ENCODE measurements around the gene MILR1. TPM values are rescaled to one million over a fixed set of nuclear protein-coding genes. Genes with fewer than 3 reads are reported as not detected.
A peak's percentile ranks its signal among the peaks of the same experiment; 100 is the strongest.

MILR1 gene, protein sequence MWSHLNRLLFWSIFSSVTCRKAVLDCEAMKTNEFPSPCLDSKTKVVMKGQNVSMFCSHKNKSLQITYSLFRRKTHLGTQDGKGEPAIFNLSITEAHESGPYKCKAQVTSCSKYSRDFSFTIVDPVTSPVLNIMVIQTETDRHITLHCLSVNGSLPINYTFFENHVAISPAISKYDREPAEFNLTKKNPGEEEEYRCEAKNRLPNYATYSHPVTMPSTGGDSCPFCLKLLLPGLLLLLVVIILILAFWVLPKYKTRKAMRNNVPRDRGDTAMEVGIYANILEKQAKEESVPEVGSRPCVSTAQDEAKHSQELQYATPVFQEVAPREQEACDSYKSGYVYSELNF
- 0.75 and 1.8 TPM in 2 replicates for polyA plus RNA-seq (2011; rRNA removed)
- polyA minus RNA-seq (2011; rRNA and poly(A)+ RNA removed), result 0.31 and 0.76 TPM in 2 replicates

DNA sequence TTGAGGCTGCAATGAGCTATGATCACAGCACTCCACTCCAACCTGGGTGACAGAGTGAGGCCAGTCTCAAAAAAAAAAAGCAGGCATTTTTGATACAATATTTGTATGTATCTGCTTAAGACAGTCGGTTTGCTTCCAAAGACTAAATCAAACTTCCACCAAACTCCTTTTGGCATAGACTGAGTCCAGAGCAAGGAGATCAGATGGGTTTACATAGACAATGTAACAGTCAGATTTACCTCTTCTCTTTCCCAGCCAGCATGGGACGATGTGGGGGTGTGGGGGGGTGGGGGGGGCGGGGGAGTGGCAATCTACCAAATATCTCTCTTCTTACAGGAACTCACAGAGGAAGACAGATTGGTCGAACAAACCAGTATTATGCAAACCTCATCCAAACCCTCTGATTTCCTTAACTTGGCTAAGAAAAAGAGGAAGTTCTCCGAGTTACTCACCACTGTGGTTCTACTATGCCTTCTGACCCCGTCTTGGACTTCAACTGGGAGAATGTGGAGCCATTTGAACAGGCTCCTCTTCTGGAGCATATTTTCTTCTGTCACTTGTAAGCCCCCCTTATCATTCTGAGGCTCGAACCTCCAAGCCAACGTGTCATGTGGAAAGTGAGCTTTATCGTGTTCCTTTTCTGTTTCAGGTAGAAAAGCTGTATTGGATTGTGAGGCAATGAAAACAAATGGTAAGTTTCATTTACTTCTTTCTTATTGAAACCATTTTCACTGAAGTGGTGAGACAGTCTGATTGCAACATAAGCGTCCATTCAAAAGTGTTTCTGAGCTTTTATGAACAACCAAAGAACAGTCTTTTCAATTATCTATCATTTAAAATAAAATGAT is at the start of gene MILR1:
Gene MILR1 (plus strand): TSS at position 451 of the 848 bp plus-strand sequence. CDS start 54 bp downstream, at position 505.
- DNase-seq (ENCODE audit: low read depth), result peak; percentile 23
- CTCF ChIA-PET, result interaction anchor here (0.6 kb wide), 2 partner anchors 10 to 30 kb away, joined by 3 read pairs; no protein-coding TSS in a partner anchor
- no peak within 1 kb of the TSS for H3K4me3 ChIP-seq (ENCODE audit: low read depth, low read length)
- no peaks in the 10 kb centered on the region for H3K27me3 ChIP-seq (ENCODE audit: control insufficient read depth, insufficient read depth, low read length)
- TF ChIP-seq, protein P1, sequence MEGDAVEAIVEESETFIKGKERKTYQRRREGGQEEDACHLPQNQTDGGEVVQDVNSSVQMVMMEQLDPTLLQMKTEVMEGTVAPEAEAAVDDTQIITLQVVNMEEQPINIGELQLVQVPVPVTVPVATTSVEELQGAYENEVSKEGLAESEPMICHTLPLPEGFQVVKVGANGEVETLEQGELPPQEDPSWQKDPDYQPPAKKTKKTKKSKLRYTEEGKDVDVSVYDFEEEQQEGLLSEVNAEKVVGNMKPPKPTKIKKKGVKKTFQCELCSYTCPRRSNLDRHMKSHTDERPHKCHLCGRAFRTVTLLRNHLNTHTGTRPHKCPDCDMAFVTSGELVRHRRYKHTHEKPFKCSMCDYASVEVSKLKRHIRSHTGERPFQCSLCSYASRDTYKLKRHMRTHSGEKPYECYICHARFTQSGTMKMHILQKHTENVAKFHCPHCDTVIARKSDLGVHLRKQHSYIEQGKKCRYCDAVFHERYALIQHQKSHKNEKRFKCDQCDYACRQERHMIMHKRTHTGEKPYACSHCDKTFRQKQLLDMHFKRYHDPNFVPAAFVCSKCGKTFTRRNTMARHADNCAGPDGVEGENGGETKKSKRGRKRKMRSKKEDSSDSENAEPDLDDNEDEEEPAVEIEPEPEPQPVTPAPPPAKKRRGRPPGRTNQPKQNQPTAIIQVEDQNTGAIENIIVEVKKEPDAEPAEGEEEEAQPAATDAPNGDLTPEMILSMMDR (IDR thresholded peaks at IDR 0.05; ENCODE audit: insufficient read depth, low read depth, low read length), result no peak
- POLR2A ChIA-PET, result interaction anchor here (0.7 kb wide), 1 partner anchor 574 kb away, joined by 4 read pairs; no protein-coding TSS in a partner anchor
- H3K36me3 ChIP-seq (ENCODE audit: control insufficient read depth, insufficient read depth, low read length), result no peaks in the 10 kb centered on the region

DNA sequence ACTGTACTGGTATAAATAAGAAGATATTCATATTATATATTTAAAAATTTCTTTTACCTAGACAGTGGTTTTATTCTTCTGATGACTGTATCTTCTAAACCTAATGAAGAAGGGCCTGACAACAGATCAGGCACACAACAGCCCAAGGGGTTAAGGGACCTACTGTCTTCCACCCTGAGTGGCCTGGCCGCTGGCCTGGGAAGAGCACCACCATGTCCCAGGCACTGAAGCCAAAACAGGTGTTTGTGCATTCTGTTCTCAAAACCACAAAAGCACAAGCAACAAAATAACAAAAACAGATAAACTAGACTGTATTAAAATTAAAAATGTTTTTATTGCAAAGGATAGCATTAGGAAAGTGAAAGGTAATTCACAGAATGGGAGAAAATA is 49.2 kb upstream of the MILR1 start:
- CTCF ChIA-PET, result interaction anchor here (0.6 to 1.0 kb wide), 2 partner anchors 19 to 20 kb away, joined by 3 read pairs; no protein-coding TSS in a partner anchor
- no peak for DNase-seq (ENCODE audit: low read depth)
- TF ChIP-seq, protein P1 (IDR thresholded peaks at IDR 0.05; ENCODE audit: insufficient read depth, low read depth, low read length), result no peak

DNA sequence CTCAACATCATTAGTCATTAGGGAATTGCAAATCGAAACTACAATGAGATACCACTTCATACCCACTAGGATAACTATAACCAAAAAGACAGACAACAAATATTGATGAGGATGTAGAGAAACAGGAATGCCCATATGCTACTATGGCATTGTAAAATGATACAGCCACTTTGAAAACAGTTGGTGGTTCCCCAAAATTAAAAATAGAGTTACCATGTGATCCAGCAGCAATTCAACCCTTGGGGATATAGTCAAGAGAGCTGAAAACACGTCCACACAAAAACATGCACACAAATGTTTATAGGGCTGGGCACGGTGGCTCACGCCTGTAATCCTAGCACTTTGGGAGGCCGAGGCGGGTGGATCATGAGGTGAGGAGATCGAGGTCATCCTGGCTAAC is 48.3 kb upstream of the MILR1 start:
- no peak overlapping the region for H3K4me3 ChIP-seq (ENCODE audit: low read depth, low read length)
- no peak for DNase-seq (ENCODE audit: low read depth)
- POLR2A ChIA-PET, result no interaction called here
- TF ChIP-seq, protein P1 (IDR thresholded peaks at IDR 0.05; ENCODE audit: insufficient read depth, low read depth, low read length), result no peak
- H3K36me3 ChIP-seq (ENCODE audit: control insufficient read depth, insufficient read depth, low read length), result no peaks in the 10 kb centered on the region
- CTCF ChIA-PET, result no interaction called here
- H3K27me3 ChIP-seq (ENCODE audit: control insufficient read depth, insufficient read depth, low read length), result no peaks in the 10 kb centered on the region; the same call in none of the 2 replicates

More for the DNA sequence above, 49.2 kb upstream of the MILR1 start:
- POLR2A ChIA-PET, result no interaction called here
- Histone ChIP-seq H3K27me3 (ENCODE audit: control insufficient read depth, insufficient read depth, low read length) (no peaks in the 10 kb centered on the region; the same call in none of the 2 replicates), H3K4me3 (ENCODE audit: low read depth, low read length) (no peak overlapping the region), H3K36me3 (ENCODE audit: control insufficient read depth, insufficient read depth, low read length) (no peaks in the 10 kb centered on the region)

DNA sequence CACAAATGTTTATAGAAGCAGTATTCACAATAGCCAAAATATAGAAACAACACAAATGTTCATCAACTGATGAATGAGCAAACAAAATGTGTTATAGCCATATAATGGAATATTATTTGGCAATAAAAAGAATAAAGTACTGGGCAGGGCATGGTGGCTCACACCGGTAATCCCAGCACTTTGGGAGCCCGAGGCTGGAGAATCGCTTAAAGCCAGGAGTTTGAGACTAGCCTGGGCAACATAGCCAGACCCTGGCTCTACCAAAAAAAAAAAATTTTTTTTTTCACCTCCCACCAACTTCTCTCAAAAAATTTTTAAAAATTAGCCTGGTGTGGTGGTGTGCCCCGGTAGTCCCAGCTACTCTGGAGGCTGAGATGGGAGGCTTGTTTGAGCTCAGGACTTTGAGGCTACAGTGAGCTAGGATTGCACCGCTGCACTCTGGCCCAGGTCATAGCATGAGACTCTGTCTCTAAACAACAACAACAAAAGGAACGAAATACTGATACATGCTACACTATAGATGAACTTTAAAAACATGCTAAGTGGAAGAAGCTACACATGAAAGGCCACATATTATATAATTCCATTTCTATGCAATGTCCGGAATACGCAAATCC is 47.6 kb upstream of the MILR1 start:
- Histone ChIP-seq H3K36me3 (ENCODE audit: control insufficient read depth, insufficient read depth, low read length) (no peaks in the 10 kb centered on the region), H3K27me3 (ENCODE audit: control insufficient read depth, insufficient read depth, low read length) (no peaks in the 10 kb centered on the region; the same call in none of the 2 replicates), H3K4me3 (ENCODE audit: low read depth, low read length) (no peak overlapping the region)
- POLR2A ChIA-PET, result no interaction called here
- CTCF ChIA-PET, result interaction anchor here (1.3 to 1.4 kb wide), 2 partner anchors 80 to 94 kb away, joined by 4 read pairs; no protein-coding TSS in a partner anchor
- DNase-seq (ENCODE audit: low read depth), result no peak
- TF ChIP-seq, protein P1 (IDR thresholded peaks at IDR 0.05; ENCODE audit: insufficient read depth, low read depth, low read length), result no peak
